GM12891 (cell line): ENCODE results near the gene NDUFA13.

Experiments
- PAX5 ChIP-seq: IDR thresholded peaks from 2 replicates; pipeline ENCODE4 v1.6.1; 2011; ENCODE audit warnings: low read length, moderate library complexity, mild to moderate bottlenecking; ENCODE audit not compliant: insufficient read depth, severe bottlenecking
- POLR2A ChIP-seq: IDR thresholded peaks from 2 replicates; pipeline ENCODE4 v1.6.1; 2011; ENCODE audit warnings: low read depth, low read length, control low read depth
- POLR2AphosphoS5 ChIP-seq: IDR thresholded peaks from 2 replicates; pipeline ENCODE4 v1.6.1; 2011; ENCODE audit warnings: low read depth, low read length, control low read depth
- POU2F2 ChIP-seq: IDR thresholded peaks from 2 replicates; pipeline ENCODE4 v1.6.1; 2011; ENCODE audit warnings: low read depth, mild to moderate bottlenecking, control low read depth, low read length, moderate library complexity
- SPI1 ChIP-seq: IDR thresholded peaks from 2 replicates; pipeline ENCODE4 v1.6.1; 2011; ENCODE audit warnings: low read depth, low read length, control low read depth
- TAF1 ChIP-seq: IDR thresholded peaks from 2 replicates; pipeline ENCODE4 v1.6.1; 2011; ENCODE audit warnings: low read depth, low read length, control low read depth

GRCh38 chr19:19563348-19563848 lies 47.4 kb downstream of the NDUFA13 start:
- TF ChIP-seq POLR2A, result no peak
- TF ChIP-seq POLR2AphosphoS5, result no peak
- no peak for TF ChIP-seq TAF1
- TF ChIP-seq PAX5, result no peak
- no peak for TF ChIP-seq SPI1
- TF ChIP-seq POU2F2, result no peak
